HEK293 (cell line): ENCODE results near the gene LPCAT2.

Experiments
- CTCF ChIA-PET: fragments of 350-600 bp; formaldehyde crosslinking; extraction: SDS; loops from one replicate; lab custom pipeline; 2021; ENCODE audit warnings: antibody characterized with exemption; lab: Yijun Ruan, JAX
- POLR2A ChIA-PET: fragments of 300-600 bp; formaldehyde crosslinking; extraction: SDS; loops from one replicate; lab custom pipeline; 2020; ENCODE audit warnings: antibody characterized with exemption, inconsistent platforms; lab: Yijun Ruan, JAX
- H3K27ac ChIP-seq: fragments of 200-500 bp; sonication (Bioruptor generic); 2 replicates; pipeline ENCODE4 v1.5.1; 2014; ENCODE audit warnings: low read depth, low read length, control low read depth, inconsistent platforms; ENCODE audit errors: extremely low read depth
- H3K36me3 ChIP-seq, 2 experiments: fragments of 200-500 bp in 1 of 2; sonication (Bioruptor generic) in 1 of 2; 1 replicate in 1 of 2; 2 replicates in 1 of 2; pipeline ENCODE4 v1.5.1; 2014 to 2017; ENCODE audit warnings: inconsistent platforms in 2 of 2, low read length in 2 of 2; ENCODE audit not compliant: control insufficient read depth in 2 of 2, insufficient read depth in 1 of 2
- H3K4me1 ChIP-seq: fragments of 200-500 bp; sonication (Bioruptor generic); 2 replicates; pipeline ENCODE4 v1.5.1; 2014; ENCODE audit warnings: mild to moderate bottlenecking, low read length, inconsistent platforms; ENCODE audit not compliant: control insufficient read depth, insufficient read depth
- H3K4me3 ChIP-seq: 2 replicates; pipeline ENCODE4 v1.5.1; 2011; ENCODE audit warnings: low read depth, mild to moderate bottlenecking, control low read depth, low read length, moderate library complexity
- H3K9me3 ChIP-seq: fragments of 200-500 bp; sonication (Bioruptor generic); 2 replicates; pipeline ENCODE4 v1.5.1; 2014; ENCODE audit warnings: low read depth, low read length, inconsistent platforms; ENCODE audit not compliant: control insufficient read depth, insufficient read depth
- HOXA7 ChIP-seq: sonication (generic); formaldehyde crosslinking; IDR thresholded peaks from 2 replicates; pipeline ENCODE4 v1.8.1; 2022; ENCODE audit warnings: missing genetic modification reagents, borderline replicate concordance
- KLF9 ChIP-seq: fragments of 450-650 bp; formaldehyde crosslinking; IDR thresholded peaks from 2 replicates; pipeline ENCODE4 v1.5.1; 2016; ENCODE audit warnings: missing biosample characterization, missing genetic modification characterization, low read depth
- YY1 ChIP-seq: fragments of 450-650 bp; formaldehyde crosslinking; IDR thresholded peaks from 2 replicates; pipeline ENCODE4 v1.5.1; 2018; ENCODE audit warnings: missing biosample characterization, missing genetic modification characterization
- ZBTB17 ChIP-seq: fragments of 450-650 bp; formaldehyde crosslinking; IDR thresholded peaks from 2 replicates; pipeline ENCODE4 v1.5.1; 2016; ENCODE audit warnings: missing biosample characterization, missing genetic modification characterization
- ZBTB44 ChIP-seq: fragments of 450-650 bp; IDR thresholded peaks from 2 replicates; pipeline ENCODE4 v1.5.1; 2018; ENCODE audit warnings: missing biosample characterization, mild to moderate bottlenecking, missing genetic modification characterization
- ZFP41 ChIP-seq: fragments of 450-650 bp; formaldehyde crosslinking; IDR thresholded peaks from 2 replicates; pipeline ENCODE4 v1.5.1; 2016; ENCODE audit warnings: missing biosample characterization, missing genetic modification characterization, borderline replicate concordance
- ZNF121 ChIP-seq: fragments of 450-650 bp; formaldehyde crosslinking; IDR thresholded peaks from 2 replicates; pipeline ENCODE4 v1.5.1; 2016; ENCODE audit warnings: missing biosample characterization, missing genetic modification characterization
- ZNF132 ChIP-seq: fragments of 450-650 bp; formaldehyde crosslinking; IDR thresholded peaks from 2 replicates; pipeline ENCODE4 v1.5.1; 2017; ENCODE audit warnings: missing biosample characterization, missing genetic modification characterization, borderline replicate concordance
- ZNF155 ChIP-seq: fragments of 450-650 bp; formaldehyde crosslinking; IDR thresholded peaks from 2 replicates; pipeline ENCODE4 v1.5.1; 2016; ENCODE audit warnings: missing biosample characterization, missing genetic modification characterization
- ZNF239 ChIP-seq: fragments of 450-650 bp; formaldehyde crosslinking; IDR thresholded peaks from 2 replicates; pipeline ENCODE4 v1.5.1; 2016; ENCODE audit warnings: missing biosample characterization, missing genetic modification characterization
- ZNF433 ChIP-seq: fragments of 450-650 bp; formaldehyde crosslinking; IDR thresholded peaks from 2 replicates; pipeline ENCODE4 v1.5.1; 2016; ENCODE audit warnings: missing biosample characterization, missing genetic modification characterization, low read depth
- ZNF510 ChIP-seq: fragments of 450-650 bp; formaldehyde crosslinking; IDR thresholded peaks from 2 replicates; pipeline ENCODE4 v1.5.1; 2018; ENCODE audit warnings: mild to moderate bottlenecking, missing genetic modification characterization, missing biosample characterization; ENCODE audit not compliant: insufficient replicate concordance
- ZNF792 ChIP-seq: fragments of 450-650 bp; formaldehyde crosslinking; IDR thresholded peaks from 2 replicates; pipeline ENCODE4 v1.5.1; 2016; ENCODE audit warnings: missing biosample characterization, missing genetic modification characterization
- ZNF837 ChIP-seq: fragments of 450-650 bp; formaldehyde crosslinking; IDR thresholded peaks from 2 replicates; pipeline ENCODE4 v1.5.1; 2016; ENCODE audit warnings: missing biosample characterization, missing genetic modification characterization
- TF ChIP-seq, protein P1 (sequence below): fragments of 450-650 bp; formaldehyde crosslinking; IDR thresholded peaks from 2 replicates; pipeline ENCODE4 v1.5.1; 2016; ENCODE audit warnings: missing biosample characterization, missing genetic modification characterization
- TF ChIP-seq, protein P2 (sequence below): fragments of 450-650 bp; formaldehyde crosslinking; optimal IDR thresholded peaks from 2 replicates; pipeline ENCODE3; 2016; ENCODE audit warnings: missing biosample characterization, mild to moderate bottlenecking, missing genetic modification characterization

The LPCAT2 gene

GRCh38 chr16:55490301-55490700 lies 18.6 kb upstream of the LPCAT2 start:
- no peaks in the 10 kb centered on the region for H3K4me1 ChIP-seq
- H3K27ac ChIP-seq: no peak overlapping the region
- peaks cover 0 to 58% of the 10 kb centered on the region in 2 experiments; a peak in 1 of 3 replicates for H3K36me3 ChIP-seq
- TF ChIP-seq ZFP41 (tag by site-specific recombination) (no peak), KLF9 (tag by site-specific recombination) (no peak), ZNF510 (no peak)
- no peak overlapping the region for H3K4me3 ChIP-seq
- CTCF ChIA-PET: interaction anchor here (0.6 to 1.0 kb wide), 3 partner anchors 10 to 26 kb away, joined by 3 to 4 read pairs (median 4); no protein-coding TSS in a partner anchor
- POLR2A ChIA-PET: no interaction called here
- H3K9me3 ChIP-seq: no peaks in the 10 kb centered on the region

DNA sequence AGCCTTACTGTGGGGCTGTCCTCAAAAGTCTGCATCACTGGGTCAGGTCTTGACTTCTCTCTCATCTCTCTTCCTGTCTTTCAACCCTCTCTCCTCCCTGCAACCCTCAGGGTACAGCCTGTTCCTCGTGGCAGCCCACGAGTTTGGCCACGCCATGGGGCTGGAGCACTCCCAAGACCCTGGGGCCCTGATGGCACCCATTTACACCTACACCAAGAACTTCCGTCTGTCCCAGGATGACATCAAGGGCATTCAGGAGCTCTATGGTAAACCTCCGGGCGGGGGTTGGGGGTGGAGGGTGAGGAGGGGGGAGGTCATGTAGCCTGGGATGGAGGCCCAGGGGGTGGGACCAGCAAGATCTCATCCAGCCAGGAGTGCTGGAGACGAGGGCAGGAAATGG lies 17.2 kb upstream of the LPCAT2 start:
- peaks cover 5% of the 10 kb centered on the region; the same call in 1 of the 2 replicates for H3K4me1 ChIP-seq
- ChIA-PET CTCF (interaction anchor here (1.2 to 1.7 kb wide), 2 partner anchors 210 to 213 kb away, joined by 4 to 8 read pairs; no protein-coding TSS in a partner anchor), POLR2A (no interaction called here)
- H3K27ac ChIP-seq: no peak overlapping the region
- H3K36me3 ChIP-seq: peaks cover 0 to 53% of the 10 kb centered on the region in 2 experiments; a peak in 1 of 3 replicates
- TF ChIP-seq ZNF121 (no peak), YY1 (tag by site-specific recombination) (no peak)
- no peaks in the 10 kb centered on the region for H3K9me3 ChIP-seq
- no peak overlapping the region for H3K4me3 ChIP-seq

DNA sequence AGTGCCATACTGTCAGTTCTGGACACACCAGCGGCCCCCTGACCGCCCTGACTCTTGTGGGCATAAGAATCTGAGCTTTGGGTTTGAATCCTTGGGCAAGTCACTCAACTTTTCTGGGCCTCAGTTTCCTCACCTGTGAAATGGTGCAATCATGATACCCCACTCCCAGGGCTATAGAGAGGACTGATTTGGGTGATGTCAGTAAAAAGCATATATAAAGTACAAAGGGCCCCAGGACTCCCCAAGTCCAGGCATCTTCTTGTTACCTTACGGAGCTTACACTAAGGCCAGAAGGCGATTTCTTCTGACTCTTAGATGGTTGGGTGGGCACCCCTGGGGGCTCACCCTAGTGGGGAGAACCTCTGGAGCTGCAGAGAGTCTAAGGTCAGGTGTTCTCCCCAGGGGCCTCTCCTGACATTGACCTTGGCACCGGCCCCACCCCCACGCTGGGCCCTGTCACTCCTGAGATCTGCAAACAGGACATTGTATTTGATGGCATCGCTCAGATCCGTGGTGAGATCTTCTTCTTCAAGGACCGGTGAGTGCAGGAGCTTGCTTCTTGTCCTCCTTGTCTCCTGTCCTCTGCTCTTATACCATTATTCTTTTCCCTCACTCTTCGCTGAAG lies 16.0 kb upstream of the LPCAT2 start:
- no peak overlapping the region for H3K4me3 ChIP-seq
- POLR2A ChIA-PET: no interaction called here
- CTCF ChIA-PET: interaction anchor here (1.2 to 5.5 kb wide), 3 partner anchors 28 to 211 kb away, joined by 4 to 30 read pairs (median 8); no protein-coding TSS in a partner anchor
- peaks cover 0 to 51% of the 10 kb centered on the region in 2 experiments; a peak in 1 of 3 replicates for H3K36me3 ChIP-seq
- TF ChIP-seq HOXA7 (CRISPR knock-in tag): no peak
- peaks cover 5% of the 10 kb centered on the region; the same call in 1 of the 2 replicates for H3K4me1 ChIP-seq
- H3K27ac ChIP-seq: no peak overlapping the region
- H3K9me3 ChIP-seq: no peaks in the 10 kb centered on the region

GRCh38 chr16:55494994-55495421 lies 13.9 kb upstream of the LPCAT2 start:
- Histone ChIP-seq H3K9me3 (no peaks in the 10 kb centered on the region), H3K4me3 (no peak overlapping the region), H3K36me3 (peaks cover 0 to 38% of the 10 kb centered on the region in 2 experiments; a peak in 1 of 3 replicates), H3K27ac (no peak overlapping the region), H3K4me1 (peaks cover 8% of the 10 kb centered on the region; the same call in 1 of the 2 replicates)
- ChIA-PET CTCF (interaction anchor here (0.6 to 5.5 kb wide), 8 partner anchors 30 to 210 kb away, joined by 3 to 30 read pairs (median 3); no protein-coding TSS in a partner anchor), POLR2A (no interaction called here)
- TF ChIP-seq ZNF792 (tag by site-specific recombination) (no peak), ZNF433 (tag by site-specific recombination) (no peak), ZNF837 (no peak), ZNF132 (no peak), ZNF239 (tag by site-specific recombination) (no peak), ZBTB44 (tag by site-specific recombination) (no peak), ZNF155 (tag by site-specific recombination) (no peak), ZBTB17 (tag by site-specific recombination) (peak; percentile 81)
- TF ChIP-seq, protein P1, sequence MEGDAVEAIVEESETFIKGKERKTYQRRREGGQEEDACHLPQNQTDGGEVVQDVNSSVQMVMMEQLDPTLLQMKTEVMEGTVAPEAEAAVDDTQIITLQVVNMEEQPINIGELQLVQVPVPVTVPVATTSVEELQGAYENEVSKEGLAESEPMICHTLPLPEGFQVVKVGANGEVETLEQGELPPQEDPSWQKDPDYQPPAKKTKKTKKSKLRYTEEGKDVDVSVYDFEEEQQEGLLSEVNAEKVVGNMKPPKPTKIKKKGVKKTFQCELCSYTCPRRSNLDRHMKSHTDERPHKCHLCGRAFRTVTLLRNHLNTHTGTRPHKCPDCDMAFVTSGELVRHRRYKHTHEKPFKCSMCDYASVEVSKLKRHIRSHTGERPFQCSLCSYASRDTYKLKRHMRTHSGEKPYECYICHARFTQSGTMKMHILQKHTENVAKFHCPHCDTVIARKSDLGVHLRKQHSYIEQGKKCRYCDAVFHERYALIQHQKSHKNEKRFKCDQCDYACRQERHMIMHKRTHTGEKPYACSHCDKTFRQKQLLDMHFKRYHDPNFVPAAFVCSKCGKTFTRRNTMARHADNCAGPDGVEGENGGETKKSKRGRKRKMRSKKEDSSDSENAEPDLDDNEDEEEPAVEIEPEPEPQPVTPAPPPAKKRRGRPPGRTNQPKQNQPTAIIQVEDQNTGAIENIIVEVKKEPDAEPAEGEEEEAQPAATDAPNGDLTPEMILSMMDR (tag by site-specific recombination): peak; percentile 61
- TF ChIP-seq, protein P2, sequence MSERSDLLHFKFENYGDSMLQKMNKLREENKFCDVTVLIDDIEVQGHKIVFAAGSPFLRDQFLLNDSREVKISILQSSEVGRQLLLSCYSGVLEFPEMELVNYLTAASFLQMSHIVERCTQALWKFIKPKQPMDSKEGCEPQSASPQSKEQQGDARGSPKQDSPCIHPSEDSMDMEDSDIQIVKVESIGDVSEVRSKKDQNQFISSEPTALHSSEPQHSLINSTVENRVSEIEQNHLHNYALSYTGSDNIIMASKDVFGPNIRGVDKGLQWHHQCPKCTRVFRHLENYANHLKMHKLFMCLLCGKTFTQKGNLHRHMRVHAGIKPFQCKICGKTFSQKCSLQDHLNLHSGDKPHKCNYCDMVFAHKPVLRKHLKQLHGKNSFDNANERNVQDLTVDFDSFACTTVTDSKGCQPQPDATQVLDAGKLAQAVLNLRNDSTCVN (tag by site-specific recombination): no peak
